Measurements from ENCODE around the gene DPF3. TPM values are rescaled to one million over a fixed set of nuclear protein-coding genes. Genes with fewer than 3 reads are reported as not detected.

Gene DPF3
- total and polyA plus RNA-seq, 5 donors from 2014 or later, result 0.11 to 2.0 (median 0.49) TPM; not detected in 1

DNA sequence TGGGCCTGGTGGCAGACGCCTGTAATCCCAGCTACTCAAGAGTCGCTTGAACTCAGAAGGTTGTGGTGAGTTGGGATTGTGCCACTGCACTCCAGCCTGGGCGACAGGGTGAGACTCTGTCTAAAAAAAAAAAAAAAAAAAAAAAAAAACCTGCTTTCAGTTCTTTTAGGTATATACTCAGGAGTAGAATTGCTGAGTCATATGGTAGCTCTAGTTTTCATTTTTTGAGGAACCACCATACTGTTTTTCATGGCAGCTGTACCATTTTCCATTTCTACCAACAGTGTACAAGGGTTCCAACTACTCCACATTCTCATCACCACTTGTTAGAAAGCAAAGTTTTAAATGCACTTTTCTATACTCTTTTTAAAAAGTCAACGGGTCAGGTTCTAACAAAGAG is 119.8 kb downstream of the DPF3 start:
- H3K4me3 Mint-ChIP-seq, result no peak overlapping the region
- peaks cover 0 to 7% (median 2%) of the 10 kb centered on the region in 4 donors for H3K4me1 Mint-ChIP-seq
- no peak overlapping the region for H3K27ac Mint-ChIP-seq

DNA sequence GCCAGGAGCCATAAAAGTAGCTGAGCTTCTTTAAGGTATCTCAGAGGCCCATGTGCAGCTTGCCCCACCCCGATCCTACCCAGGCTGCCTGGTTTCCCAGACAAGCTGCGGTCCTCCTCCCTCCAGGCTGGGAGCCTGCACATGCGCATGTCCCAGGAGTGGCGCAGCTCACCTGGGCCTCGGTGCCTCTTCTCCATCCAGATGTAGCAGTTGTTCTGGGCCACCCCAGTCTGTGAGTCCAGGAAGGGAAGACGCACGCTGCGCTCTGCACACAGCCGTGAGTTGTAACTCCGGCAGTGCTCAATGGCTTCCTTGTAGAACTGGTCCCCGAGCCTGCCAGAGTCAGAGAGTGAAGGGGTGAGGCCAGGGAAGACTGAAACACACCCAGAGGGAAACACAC is 122.3 kb downstream of the DPF3 start:
- Mint-ChIP-seq H3K27ac (no peak overlapping the region), H3K9me3 (peaks cover 0 to 16% (median 12%) of the 10 kb centered on the region in 7 donors), H3K4me3 (no peak overlapping the region), H3K4me1 (peaks cover 0 to under 1% (median 0%) of the 10 kb centered on the region in 4 donors), H3K36me3 (peaks cover 3% of the 10 kb centered on the region), H3K27me3 (peaks cover 21% of the 10 kb centered on the region)
- Histone ChIP-seq H3K36me3 (ENCODE audit: control insufficient read depth, insufficient read depth, low read length) (no peaks in the 10 kb centered on the region), H3K4me1 (ENCODE audit: control insufficient read depth, insufficient read depth, low read length, poor library complexity, severe bottlenecking) (no peaks in the 10 kb centered on the region), H3K27ac (ENCODE audit: insufficient read depth, low read length, poor library complexity, severe bottlenecking) (no peak overlapping the region), H3K27me3 (ENCODE audit: control insufficient read depth, insufficient read depth, low read length) (no peaks in the 10 kb centered on the region), H3K4me3 (ENCODE audit: low read depth, low read length) (no peak overlapping the region), H3K9me3 (ENCODE audit: control insufficient read depth in 2 of 2, low read length in 2 of 2) (peaks cover 11 to 18% of the 10 kb centered on the region in 2 experiments)
- ATAC-seq (ENCODE audit: low read depth in 2 of 2) (no peak), DNase-seq (no peak)

More for the DNA sequence above, 119.8 kb downstream of the DPF3 start:
- Mint-ChIP-seq H3K9me3 (peaks cover 0 to 6% (median 3%) of the 10 kb centered on the region in 7 donors), H3K27me3 (peaks cover 11% of the 10 kb centered on the region), H3K36me3 (no peaks in the 10 kb centered on the region)
- H3K4me1 ChIP-seq (ENCODE audit: control insufficient read depth, insufficient read depth, low read length, poor library complexity, severe bottlenecking), result no peaks in the 10 kb centered on the region
- H3K27ac ChIP-seq (ENCODE audit: insufficient read depth, low read length, poor library complexity, severe bottlenecking), result no peak overlapping the region
- H3K9me3 ChIP-seq (ENCODE audit: control insufficient read depth in 2 of 2, low read length in 2 of 2), result no peaks in the 10 kb centered on the region
- H3K36me3 ChIP-seq (ENCODE audit: control insufficient read depth, insufficient read depth, low read length), result no peaks in the 10 kb centered on the region
- no peaks in the 10 kb centered on the region for H3K27me3 ChIP-seq (ENCODE audit: control insufficient read depth, insufficient read depth, low read length)
- no peak overlapping the region for H3K4me3 ChIP-seq (ENCODE audit: low read depth, low read length)
- no peak for DNase-seq
- no peak for ATAC-seq (ENCODE audit: low read depth in 2 of 2)

DNA sequence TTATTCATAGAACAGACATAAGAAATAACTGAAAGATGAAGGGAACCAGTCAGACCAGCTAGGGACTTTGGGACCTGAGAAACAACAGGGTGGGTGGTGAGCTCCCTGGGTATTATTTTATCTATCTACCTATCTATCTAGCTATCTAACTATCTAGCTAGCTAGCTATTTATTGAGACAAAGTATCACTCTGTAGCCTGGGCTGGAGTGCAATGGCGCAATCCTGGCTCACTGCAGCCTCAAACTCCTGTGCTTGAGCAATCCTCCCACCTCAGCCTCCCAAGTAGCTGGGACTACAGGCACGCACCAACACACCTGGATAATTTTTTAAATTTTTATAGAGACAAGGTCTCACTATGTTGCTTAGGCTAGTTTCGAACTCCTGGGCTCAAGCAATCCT is 127.6 kb downstream of the DPF3 start:
- Mint-ChIP-seq H3K27ac (no peak overlapping the region), H3K36me3 (peaks cover 3% of the 10 kb centered on the region)

DNA sequence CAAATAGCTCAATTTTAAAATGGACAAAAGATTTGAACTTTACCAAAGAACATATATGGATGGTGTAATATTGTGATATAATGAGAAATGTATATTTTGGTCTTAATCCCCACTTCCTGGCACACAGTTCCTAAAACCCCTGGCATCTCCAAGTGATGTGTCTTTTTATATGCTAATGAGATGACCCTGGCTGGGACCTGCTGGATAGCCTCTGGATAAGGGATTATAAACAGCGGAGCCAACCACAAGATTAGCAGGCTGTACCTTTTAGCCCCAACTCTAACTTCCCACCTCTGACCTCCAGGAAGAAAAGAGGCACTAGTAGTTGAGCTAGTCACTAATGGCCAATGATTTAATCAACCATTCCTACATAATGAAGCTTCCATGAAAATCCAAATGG is 130.0 kb downstream of the DPF3 start:
- ATAC-seq (ENCODE audit: low read depth in 2 of 2), result no peak
- Mint-ChIP-seq H3K36me3 (peaks cover 7% of the 10 kb centered on the region), H3K9me3 (peaks cover 2 to 35% (median 12%) of the 10 kb centered on the region in 7 donors), H3K27ac (no peak overlapping the region), H3K4me3 (no peak overlapping the region), H3K4me1 (peaks cover 0 to 5% (median 0%) of the 10 kb centered on the region in 4 donors), H3K27me3 (peaks cover 14% of the 10 kb centered on the region)
- no peak overlapping the region for H3K27ac ChIP-seq (ENCODE audit: insufficient read depth, low read length, poor library complexity, severe bottlenecking)
- no peak for DNase-seq
- no peaks in the 10 kb centered on the region for H3K27me3 ChIP-seq (ENCODE audit: control insufficient read depth, insufficient read depth, low read length)
- no peaks in the 10 kb centered on the region for H3K36me3 ChIP-seq (ENCODE audit: control insufficient read depth, insufficient read depth, low read length)
- no peaks in the 10 kb centered on the region for H3K4me1 ChIP-seq (ENCODE audit: control insufficient read depth, insufficient read depth, low read length, poor library complexity, severe bottlenecking)
- H3K4me3 ChIP-seq (ENCODE audit: low read depth, low read length), result no peak overlapping the region
- peaks cover 17 to 35% of the 10 kb centered on the region in 2 experiments for H3K9me3 ChIP-seq (ENCODE audit: control insufficient read depth in 2 of 2, low read length in 2 of 2)

More for the DNA sequence above, 127.6 kb downstream of the DPF3 start:
- no peak for ATAC-seq (ENCODE audit: low read depth in 2 of 2)
- no peaks in the 10 kb centered on the region for H3K27me3 ChIP-seq (ENCODE audit: control insufficient read depth, insufficient read depth, low read length)
- H3K36me3 ChIP-seq (ENCODE audit: control insufficient read depth, insufficient read depth, low read length), result no peaks in the 10 kb centered on the region
- peaks cover 0 to 20% (median 12%) of the 10 kb centered on the region in 7 donors for H3K9me3 Mint-ChIP-seq
- no peak overlapping the region for H3K4me3 Mint-ChIP-seq
- no peaks in the 10 kb centered on the region for H3K4me1 ChIP-seq (ENCODE audit: control insufficient read depth, insufficient read depth, low read length, poor library complexity, severe bottlenecking)
- no peaks in the 10 kb centered on the region for H3K4me1 Mint-ChIP-seq
- peaks cover 11 to 21% of the 10 kb centered on the region in 2 experiments for H3K9me3 ChIP-seq (ENCODE audit: control insufficient read depth in 2 of 2, low read length in 2 of 2)
- H3K4me3 ChIP-seq (ENCODE audit: low read depth, low read length), result no peak overlapping the region
- no peak for DNase-seq
- peaks cover 16% of the 10 kb centered on the region for H3K27me3 Mint-ChIP-seq
- no peak overlapping the region for H3K27ac ChIP-seq (ENCODE audit: insufficient read depth, low read length, poor library complexity, severe bottlenecking)

DNA sequence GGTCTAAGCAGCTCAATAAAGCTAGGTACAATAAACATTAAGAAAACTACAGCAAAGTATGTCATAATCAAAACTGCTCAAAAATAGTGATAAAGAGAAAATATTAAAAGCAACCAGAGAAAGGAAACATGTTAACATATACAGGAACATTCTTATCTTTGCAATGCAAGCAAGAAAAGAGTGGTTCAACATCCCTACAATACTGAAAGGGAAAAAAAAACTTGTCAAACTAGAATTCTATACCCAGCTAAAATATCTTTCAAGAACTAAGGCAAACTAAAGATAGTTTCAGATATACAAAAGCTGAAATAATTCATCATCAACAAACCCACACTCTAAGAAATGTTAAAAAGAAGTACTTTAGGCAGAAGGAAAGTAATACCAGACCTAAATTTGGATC is 134.2 kb downstream of the DPF3 start:
- Histone ChIP-seq H3K36me3 (ENCODE audit: control insufficient read depth, insufficient read depth, low read length) (no peaks in the 10 kb centered on the region), H3K27me3 (ENCODE audit: control insufficient read depth, insufficient read depth, low read length) (no peaks in the 10 kb centered on the region), H3K9me3 (ENCODE audit: control insufficient read depth in 2 of 2, low read length in 2 of 2) (peaks cover 14 to 29% of the 10 kb centered on the region in 2 experiments), H3K4me3 (ENCODE audit: low read depth, low read length) (no peak overlapping the region), H3K4me1 (ENCODE audit: control insufficient read depth, insufficient read depth, low read length, poor library complexity, severe bottlenecking) (no peaks in the 10 kb centered on the region), H3K27ac (ENCODE audit: insufficient read depth, low read length, poor library complexity, severe bottlenecking) (no peak overlapping the region)
- Mint-ChIP-seq H3K27me3 (peaks cover 7% of the 10 kb centered on the region), H3K36me3 (peaks cover 4% of the 10 kb centered on the region), H3K4me3 (no peak overlapping the region), H3K9me3 (peaks cover 3 to 31% (median 14%) of the 10 kb centered on the region in 7 donors), H3K27ac (no peak overlapping the region), H3K4me1 (peaks cover 0 to 5% (median 0%) of the 10 kb centered on the region in 4 donors)
- DNase-seq (no peak), ATAC-seq (ENCODE audit: low read depth in 2 of 2) (no peak)

DNA sequence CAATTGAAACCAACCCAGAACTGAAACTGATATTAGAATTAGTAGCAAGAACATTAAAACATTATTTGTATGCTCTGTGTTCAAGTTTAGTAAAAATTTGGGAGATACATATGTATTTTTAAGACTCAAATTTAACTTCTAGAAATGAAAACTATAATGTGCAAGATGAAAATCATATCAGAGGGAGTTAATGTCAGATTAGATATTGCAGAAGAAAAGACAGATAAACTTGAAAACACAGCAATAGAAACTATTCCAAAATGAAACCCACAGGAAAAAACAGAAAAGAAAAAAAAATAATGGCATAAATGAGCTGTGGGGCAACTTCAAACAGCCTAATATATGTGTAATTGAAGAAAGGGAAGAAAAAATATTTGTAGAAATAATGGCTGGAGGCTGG is 134.9 kb downstream of the DPF3 start:
- Mint-ChIP-seq H3K9me3 (peaks cover 3 to 31% (median 14%) of the 10 kb centered on the region in 7 donors), H3K4me3 (no peak overlapping the region), H3K4me1 (peaks cover 0 to 5% (median 0%) of the 10 kb centered on the region in 4 donors), H3K27ac (no peak overlapping the region), H3K36me3 (peaks cover 4% of the 10 kb centered on the region), H3K27me3 (peaks cover 7% of the 10 kb centered on the region)
- peaks cover 14 to 29% of the 10 kb centered on the region in 2 experiments for H3K9me3 ChIP-seq (ENCODE audit: control insufficient read depth in 2 of 2, low read length in 2 of 2)
- H3K27ac ChIP-seq (ENCODE audit: insufficient read depth, low read length, poor library complexity, severe bottlenecking), result no peak overlapping the region
- no peaks in the 10 kb centered on the region for H3K4me1 ChIP-seq (ENCODE audit: control insufficient read depth, insufficient read depth, low read length, poor library complexity, severe bottlenecking)
- no peak for ATAC-seq (ENCODE audit: low read depth in 2 of 2)
- DNase-seq, result no peak
- H3K4me3 ChIP-seq (ENCODE audit: low read depth, low read length), result no peak overlapping the region
- no peaks in the 10 kb centered on the region for H3K36me3 ChIP-seq (ENCODE audit: control insufficient read depth, insufficient read depth, low read length)
- no peaks in the 10 kb centered on the region for H3K27me3 ChIP-seq (ENCODE audit: control insufficient read depth, insufficient read depth, low read length)

DNA sequence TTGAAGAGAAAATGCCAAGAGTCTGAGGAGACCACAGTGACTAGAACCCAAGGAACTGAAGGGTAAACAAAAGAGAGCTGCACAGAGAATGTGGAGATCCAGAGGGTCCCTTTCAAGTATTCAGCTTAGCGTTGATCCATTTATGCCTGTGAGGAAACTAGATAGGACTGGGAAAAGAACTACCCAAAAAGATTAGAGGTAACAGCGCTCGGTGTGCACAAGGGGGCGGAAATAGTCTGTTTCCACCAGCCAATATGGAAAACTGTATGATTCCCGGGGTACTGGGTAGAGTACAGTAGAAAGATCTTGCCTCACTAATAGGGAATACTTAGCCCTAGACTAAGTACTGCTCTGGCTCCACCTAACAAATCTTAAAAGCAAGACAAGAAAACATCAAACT is 135.5 kb downstream of the DPF3 start:
- H3K4me3 Mint-ChIP-seq, result no peak overlapping the region
- H3K36me3 ChIP-seq (ENCODE audit: control insufficient read depth, insufficient read depth, low read length), result no peaks in the 10 kb centered on the region
- no peak overlapping the region for H3K4me3 ChIP-seq (ENCODE audit: low read depth, low read length)
- H3K27me3 ChIP-seq (ENCODE audit: control insufficient read depth, insufficient read depth, low read length), result no peaks in the 10 kb centered on the region
- peaks cover 4% of the 10 kb centered on the region for H3K36me3 Mint-ChIP-seq
- H3K27ac ChIP-seq (ENCODE audit: insufficient read depth, low read length, poor library complexity, severe bottlenecking), result no peak overlapping the region
- ATAC-seq (ENCODE audit: low read depth in 2 of 2) (no peak), DNase-seq (no peak)
- H3K4me1 Mint-ChIP-seq, result peaks cover 0 to 5% (median 0%) of the 10 kb centered on the region in 4 donors
- peaks cover 7% of the 10 kb centered on the region for H3K27me3 Mint-ChIP-seq
- H3K9me3 ChIP-seq (ENCODE audit: control insufficient read depth in 2 of 2, low read length in 2 of 2), result peaks cover 14 to 29% of the 10 kb centered on the region in 2 experiments
- peaks cover 3 to 31% (median 14%) of the 10 kb centered on the region in 7 donors for H3K9me3 Mint-ChIP-seq
- H3K4me1 ChIP-seq (ENCODE audit: control insufficient read depth, insufficient read depth, low read length, poor library complexity, severe bottlenecking), result no peaks in the 10 kb centered on the region
- no peak overlapping the region for H3K27ac Mint-ChIP-seq

DNA sequence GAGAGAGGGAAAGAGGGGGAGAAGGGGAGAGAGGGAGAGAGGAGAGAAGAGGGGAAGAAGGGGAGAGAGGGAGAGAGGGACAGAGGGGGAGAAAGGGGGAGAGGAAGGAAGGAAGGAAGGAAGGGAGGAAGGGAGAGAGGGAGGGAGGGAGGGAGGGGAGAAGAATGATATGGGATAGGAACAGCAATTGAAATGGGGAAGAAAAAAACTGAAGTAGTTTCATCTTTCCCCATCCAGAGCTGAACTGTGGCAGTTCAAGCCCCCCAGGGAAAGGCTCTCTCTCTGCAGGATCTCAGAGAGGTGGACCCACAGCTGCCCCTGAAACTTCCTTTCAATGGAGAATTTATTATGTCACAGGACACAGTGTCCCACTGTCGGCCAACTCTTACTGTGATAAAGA is 136.9 kb downstream of the DPF3 start:
- Mint-ChIP-seq H3K36me3 (peaks cover 4% of the 10 kb centered on the region), H3K27me3 (peaks cover 7% of the 10 kb centered on the region), H3K27ac (no peak overlapping the region), H3K4me3 (no peak overlapping the region), H3K4me1 (peaks cover 0 to 5% (median 0%) of the 10 kb centered on the region in 4 donors), H3K9me3 (peaks cover 3 to 31% (median 14%) of the 10 kb centered on the region in 7 donors)
- Histone ChIP-seq H3K36me3 (ENCODE audit: control insufficient read depth, insufficient read depth, low read length) (no peaks in the 10 kb centered on the region), H3K9me3 (ENCODE audit: control insufficient read depth in 2 of 2, low read length in 2 of 2) (peaks cover 14 to 25% of the 10 kb centered on the region in 2 experiments), H3K27me3 (ENCODE audit: control insufficient read depth, insufficient read depth, low read length) (no peaks in the 10 kb centered on the region), H3K4me1 (ENCODE audit: control insufficient read depth, insufficient read depth, low read length, poor library complexity, severe bottlenecking) (no peaks in the 10 kb centered on the region), H3K27ac (ENCODE audit: insufficient read depth, low read length, poor library complexity, severe bottlenecking) (no peak overlapping the region), H3K4me3 (ENCODE audit: low read depth, low read length) (no peak overlapping the region)
- no peak for ATAC-seq (ENCODE audit: low read depth in 2 of 2)
- DNase-seq, result no peak

All from CD4-positive, CD25-positive, alpha-beta regulatory T cell (primary cell).